ENCODE data around the gene WDR86.

WDR86 gene

DNA sequence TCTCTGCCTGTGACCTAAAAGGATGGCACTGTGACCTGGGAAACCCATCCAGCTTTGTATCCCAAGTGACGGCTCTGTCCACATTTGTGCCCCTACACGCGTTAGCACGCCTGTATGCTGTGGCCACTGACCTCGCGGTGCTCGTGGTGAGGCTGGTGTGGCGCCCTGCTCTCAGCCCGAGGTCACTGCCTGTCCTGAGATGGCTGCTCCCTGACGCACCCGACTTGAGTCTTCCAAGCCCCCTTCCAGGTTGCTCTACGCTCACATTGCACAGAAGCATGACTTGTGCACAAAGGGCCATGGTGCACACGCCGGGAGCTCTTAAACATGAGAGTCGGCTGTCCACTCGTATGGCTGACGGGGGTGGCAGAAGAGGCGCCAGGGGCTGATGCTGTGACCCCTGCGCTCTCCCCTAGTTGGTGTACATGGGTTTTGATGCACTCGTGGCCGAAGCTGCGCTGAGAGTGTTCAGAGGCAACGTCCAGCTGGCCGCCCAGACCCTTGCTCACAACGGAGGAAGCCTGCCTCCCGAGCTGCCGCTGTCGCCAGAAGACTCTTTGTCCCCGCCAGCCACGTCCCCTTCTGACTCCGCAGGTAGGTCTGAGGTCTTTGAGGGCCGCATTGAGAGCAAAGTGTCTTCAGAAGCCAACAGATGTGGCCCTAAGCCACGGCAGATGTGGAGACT, 33.5 kb downstream of the WDR86 start:
- Mint-ChIP-seq H3K9me3 (no peaks in the 10 kb centered on the region), H3K4me1 (peaks cover 5% of the 10 kb centered on the region), H3K27ac (no peak overlapping the region), H3K4me3 (no peak overlapping the region), H3K36me3 (ENCODE audit: low read depth) (peaks cover 59% of the 10 kb centered on the region), H3K27me3 (ENCODE audit: low read depth) (peaks cover 4% of the 10 kb centered on the region)
- TF ChIP-seq, protein P1, sequence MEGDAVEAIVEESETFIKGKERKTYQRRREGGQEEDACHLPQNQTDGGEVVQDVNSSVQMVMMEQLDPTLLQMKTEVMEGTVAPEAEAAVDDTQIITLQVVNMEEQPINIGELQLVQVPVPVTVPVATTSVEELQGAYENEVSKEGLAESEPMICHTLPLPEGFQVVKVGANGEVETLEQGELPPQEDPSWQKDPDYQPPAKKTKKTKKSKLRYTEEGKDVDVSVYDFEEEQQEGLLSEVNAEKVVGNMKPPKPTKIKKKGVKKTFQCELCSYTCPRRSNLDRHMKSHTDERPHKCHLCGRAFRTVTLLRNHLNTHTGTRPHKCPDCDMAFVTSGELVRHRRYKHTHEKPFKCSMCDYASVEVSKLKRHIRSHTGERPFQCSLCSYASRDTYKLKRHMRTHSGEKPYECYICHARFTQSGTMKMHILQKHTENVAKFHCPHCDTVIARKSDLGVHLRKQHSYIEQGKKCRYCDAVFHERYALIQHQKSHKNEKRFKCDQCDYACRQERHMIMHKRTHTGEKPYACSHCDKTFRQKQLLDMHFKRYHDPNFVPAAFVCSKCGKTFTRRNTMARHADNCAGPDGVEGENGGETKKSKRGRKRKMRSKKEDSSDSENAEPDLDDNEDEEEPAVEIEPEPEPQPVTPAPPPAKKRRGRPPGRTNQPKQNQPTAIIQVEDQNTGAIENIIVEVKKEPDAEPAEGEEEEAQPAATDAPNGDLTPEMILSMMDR (IDR thresholded peaks at IDR 0.05; ENCODE audit: unreplicated experiment in 3 of 3), result no peak

DNA sequence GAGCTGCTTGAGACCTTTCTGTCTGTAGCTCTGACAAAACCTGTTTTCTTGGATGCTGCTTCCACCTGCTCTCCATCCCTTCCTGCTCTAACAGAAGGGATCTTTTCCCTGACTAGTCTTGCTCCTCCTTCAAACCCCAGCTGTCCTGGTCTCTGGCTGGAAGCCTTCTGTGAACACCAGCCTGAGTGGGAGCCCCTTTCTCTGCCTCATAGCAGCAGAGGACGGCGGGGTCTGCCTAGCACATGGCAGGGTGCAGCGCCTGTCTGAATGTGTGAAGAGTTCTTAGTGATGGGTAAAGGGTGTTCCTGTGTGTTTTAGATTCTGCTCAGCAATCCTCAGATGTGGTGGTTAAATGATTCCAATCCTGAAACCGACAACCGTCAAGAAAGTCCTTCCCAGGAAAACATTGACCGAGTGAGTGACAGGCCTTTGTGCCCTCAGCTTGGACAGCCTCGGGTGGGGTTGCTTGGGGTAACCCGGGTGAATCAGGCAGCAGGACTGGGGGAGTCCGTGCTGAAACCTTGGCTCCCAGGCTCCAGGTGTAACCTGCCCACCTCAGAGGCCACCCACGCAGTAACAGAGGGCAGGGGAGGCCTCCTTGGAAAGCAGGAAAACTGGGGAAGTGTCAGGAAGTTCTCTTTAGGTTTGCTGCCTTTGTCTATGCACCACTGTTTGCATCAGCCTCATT, 34.2 kb downstream of the WDR86 start:
- H3K36me3 Mint-ChIP-seq (ENCODE audit: low read depth), result peaks cover 63% of the 10 kb centered on the region
- no peak overlapping the region for H3K4me3 Mint-ChIP-seq
- TF ChIP-seq, protein P1 (IDR thresholded peaks at IDR 0.05; ENCODE audit: unreplicated experiment in 3 of 3), result no peak
- H3K27ac Mint-ChIP-seq, result peak overlapping the region in 1 of 3 experiments; percentile 23
- peaks cover 5% of the 10 kb centered on the region for H3K4me1 Mint-ChIP-seq
- H3K27me3 Mint-ChIP-seq (ENCODE audit: low read depth), result peaks cover under 1% of the 10 kb centered on the region
- H3K9me3 Mint-ChIP-seq, result no peaks in the 10 kb centered on the region

DNA sequence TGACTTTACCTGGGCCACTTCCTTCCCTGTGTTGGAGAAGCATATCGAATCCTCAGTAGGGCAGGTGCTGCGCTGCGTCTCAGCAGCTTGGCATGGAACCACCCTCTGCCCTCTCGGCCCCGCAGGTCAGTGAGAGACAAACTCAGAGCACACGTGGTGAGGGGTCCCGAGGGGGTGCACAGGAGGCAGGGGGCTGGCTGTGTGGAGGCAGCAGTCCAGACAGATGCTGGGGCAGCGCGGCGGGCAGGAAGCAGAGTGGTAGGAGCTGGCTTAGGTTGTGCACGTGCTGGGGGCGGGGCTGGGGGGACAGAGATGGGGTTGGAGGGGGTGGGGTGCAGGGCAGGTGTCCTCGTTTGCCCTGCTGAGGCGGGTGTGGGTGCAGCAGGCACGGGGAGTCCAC, 35.1 kb downstream of the WDR86 start:
- TF ChIP-seq, protein P1 (IDR thresholded peaks at IDR 0.05; ENCODE audit: unreplicated experiment in 3 of 3), result no peak

DNA sequence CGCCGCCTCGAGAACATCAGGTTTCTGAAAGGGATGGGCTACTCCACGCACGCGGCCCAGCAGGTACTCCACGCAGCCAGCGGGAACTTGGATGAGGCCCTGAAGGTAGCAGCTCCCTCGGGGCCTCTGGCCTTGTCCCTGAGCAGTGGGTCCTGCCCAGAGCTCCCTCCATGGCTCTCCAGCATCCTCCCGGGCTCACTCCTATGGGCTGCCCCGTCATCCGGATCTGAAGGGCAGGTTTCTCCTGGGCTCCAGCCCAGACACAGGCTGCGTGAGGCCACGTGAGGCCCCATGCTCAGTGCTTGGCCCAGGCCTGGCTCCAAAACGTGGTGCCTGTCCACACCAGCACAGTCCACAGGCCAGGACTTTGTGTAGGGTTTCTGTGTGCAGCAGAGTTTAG, 35.7 kb downstream of the WDR86 start:
- Mint-ChIP-seq H3K4me1 (peaks cover 5% of the 10 kb centered on the region), H3K27me3 (ENCODE audit: low read depth) (no peaks in the 10 kb centered on the region), H3K27ac (no peak overlapping the region), H3K9me3 (no peaks in the 10 kb centered on the region), H3K36me3 (ENCODE audit: low read depth) (peaks cover 61% of the 10 kb centered on the region), H3K4me3 (no peak overlapping the region)
- TF ChIP-seq, protein P1 (IDR thresholded peaks at IDR 0.05; ENCODE audit: unreplicated experiment in 3 of 3), result no peak

More for the DNA sequence above, 35.1 kb downstream of the WDR86 start:
- no peak overlapping the region for H3K4me3 Mint-ChIP-seq
- peaks cover 5% of the 10 kb centered on the region for H3K4me1 Mint-ChIP-seq
- H3K36me3 Mint-ChIP-seq (ENCODE audit: low read depth), result peaks cover 61% of the 10 kb centered on the region
- H3K27ac Mint-ChIP-seq, result no peak overlapping the region
- H3K9me3 Mint-ChIP-seq, result no peaks in the 10 kb centered on the region
- H3K27me3 Mint-ChIP-seq (ENCODE audit: low read depth), result no peaks in the 10 kb centered on the region

DNA sequence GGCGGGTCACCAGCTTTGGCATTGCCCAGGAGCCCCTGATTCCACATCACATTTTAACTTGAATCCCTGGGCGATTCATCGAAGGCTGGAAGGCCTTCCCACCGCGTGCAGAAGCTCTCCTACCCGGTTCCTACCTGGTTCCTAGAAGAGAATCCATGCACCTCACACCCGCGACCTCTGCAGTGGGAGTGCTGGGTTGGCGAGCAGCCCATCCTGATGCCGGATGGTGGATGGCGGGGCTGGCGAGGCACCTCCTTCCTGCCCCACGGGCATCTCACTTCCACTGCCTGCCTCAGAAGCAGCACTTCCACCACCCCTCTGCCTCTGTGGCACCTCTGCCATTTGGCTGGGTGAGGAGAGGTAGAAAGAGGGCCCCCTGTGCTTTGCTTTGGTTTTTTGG, 36.2 kb downstream of the WDR86 start:
- peaks cover 5% of the 10 kb centered on the region for H3K4me1 Mint-ChIP-seq
- H3K27me3 Mint-ChIP-seq (ENCODE audit: low read depth), result no peaks in the 10 kb centered on the region
- H3K4me3 Mint-ChIP-seq, result no peak overlapping the region
- TF ChIP-seq, protein P1 (IDR thresholded peaks at IDR 0.05; ENCODE audit: unreplicated experiment in 3 of 3), result no peak
- H3K36me3 Mint-ChIP-seq (ENCODE audit: low read depth), result peaks cover 59% of the 10 kb centered on the region
- H3K9me3 Mint-ChIP-seq, result no peaks in the 10 kb centered on the region
- no peak overlapping the region for H3K27ac Mint-ChIP-seq

All from nephron (organoid).